GM15510 (cell line): ENCODE data around the gene PSME3.

Experiments used
- POLR2A ChIP-seq: IDR thresholded peaks from 3 replicates; pipeline ENCODE4 v1.6.1; 2011; ENCODE audit warnings: borderline replicate concordance; ENCODE audit not compliant: insufficient read length; ENCODE audit errors: extremely low read depth

PSME3 gene

GRCh38 chr17:42882166-42882565, 49.0 kb downstream of the PSME3 start:
- no peak for TF ChIP-seq POLR2A

- no peak for TF ChIP-seq POLR2A
Observed at GRCh38 chr17:42883802-42884558, 50.8 kb downstream of the PSME3 start.

DNA sequence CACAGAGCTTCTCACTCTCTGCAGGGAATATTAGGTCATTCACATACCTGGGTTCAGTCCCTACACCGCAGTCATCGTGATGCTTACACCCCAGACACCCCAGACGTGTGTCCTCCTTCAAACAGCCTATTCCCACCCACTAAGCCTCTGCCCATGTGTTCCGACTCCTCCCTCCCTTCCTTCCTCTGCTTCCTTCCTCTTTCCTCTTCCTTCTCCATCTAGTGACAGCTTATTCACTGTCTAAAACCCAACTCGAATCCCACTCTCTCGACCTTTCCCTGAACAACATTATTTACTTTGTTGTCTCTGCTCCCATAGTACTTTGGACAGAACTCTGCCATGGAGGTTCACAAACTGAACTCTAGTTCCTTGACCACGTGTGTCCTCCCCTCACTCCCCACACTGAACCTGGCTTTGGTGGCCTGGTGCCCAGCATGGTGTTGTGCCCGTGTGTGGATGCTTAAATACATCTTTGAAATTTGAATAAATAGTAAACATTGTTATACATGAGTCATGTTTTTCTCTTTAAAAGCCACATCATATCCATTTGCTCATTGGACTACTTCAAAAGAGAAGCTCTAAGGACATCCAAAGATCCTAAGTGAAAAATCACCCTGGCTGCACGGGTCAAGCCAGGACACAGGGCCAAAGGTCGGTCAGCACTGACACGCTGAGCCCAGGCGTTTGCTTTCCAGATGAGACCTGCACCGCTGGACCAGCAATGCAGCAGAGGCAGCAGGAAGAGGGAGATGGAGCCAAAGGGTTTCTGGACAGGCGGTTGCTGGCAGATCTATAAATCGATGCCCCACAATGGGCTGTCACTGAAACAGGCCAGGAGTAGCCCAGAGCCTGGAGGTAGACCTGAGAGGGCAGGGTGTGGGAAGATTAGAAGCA, 53.3 kb downstream of the PSME3 start:
- TF ChIP-seq POLR2A, result no peak

GRCh38 chr17:42889809-42890208, 56.6 kb downstream of the PSME3 start:
- no peak for TF ChIP-seq POLR2A

GRCh38 chr17:42891539-42892152, 58.4 kb downstream of the PSME3 start:
- TF ChIP-seq POLR2A, result no peak

GRCh38 chr17:42893359-42893758, 60.2 kb downstream of the PSME3 start:
- no peak for TF ChIP-seq POLR2A
